Stimulated activated CD8-positive, alpha-beta memory T cell treated with anti-CD3 and anti-CD28 coated beads, Interleukin-7, amount 100 ng/mL, for 24 hours (primary cell): ENCODE data around the gene SEC61A2.
"Not testable (repeated sequence)": the region's sequence is repeated elsewhere in the genome, so short reads cannot be mapped to it uniquely, and the experiment has no call there.

Experiments
- DNase-seq: peaks from one replicate; pipeline ENCODE4 v3.0.0-alpha.2; 2020; ENCODE audit warnings: low read depth

Gene SEC61A2

GRCh38 chr10:12160664-12161063 is 31.2 kb downstream of the SEC61A2 start:
- DNase-seq = no peak

GRCh38 chr10:12162927-12163326 is 33.5 kb downstream of the SEC61A2 start:
- no peak for DNase-seq

GRCh38 chr10:12164085-12164484 is 34.6 kb downstream of the SEC61A2 start:
- no peak for DNase-seq

GRCh38 chr10:12165036-12165435 is 35.6 kb downstream of the SEC61A2 start:
- no peak for DNase-seq

GRCh38 chr10:12165999-12166775 is 36.7 kb downstream of the SEC61A2 start:
- no peak for DNase-seq

GRCh38 chr10:12171512-12171911 is 42.0 kb downstream of the SEC61A2 start:
- DNase-seq = not testable (repeated sequence)

GRCh38 chr10:12177642-12178041 is 48.2 kb downstream of the SEC61A2 start:
- no peak for DNase-seq

GRCh38 chr10:12179606-12180170 is 50.2 kb downstream of the SEC61A2 start:
- DNase-seq = no peak

GRCh38 chr10:12180221-12180974 is 50.9 kb downstream of the SEC61A2 start:
- DNase-seq = no peak

GRCh38 chr10:12181065-12181775 is 51.7 kb downstream of the SEC61A2 start:
- DNase-seq = peak; percentile 26

GRCh38 chr10:12184165-12184564 is 54.7 kb downstream of the SEC61A2 start:
- DNase-seq = no peak

- no peak for DNase-seq
Measured at GRCh38 chr10:12186323-12186722, 56.8 kb downstream of the SEC61A2 start.

- no peak for DNase-seq
Measured at GRCh38 chr10:12187321-12187905, 57.9 kb downstream of the SEC61A2 start.

GRCh38 chr10:12188656-12189055 is 59.2 kb downstream of the SEC61A2 start:
- DNase-seq = no peak

- no peak for DNase-seq
Measured at GRCh38 chr10:12189426-12189825, 59.9 kb downstream of the SEC61A2 start.

GRCh38 chr10:12191715-12192114 is 62.2 kb downstream of the SEC61A2 start:
- no peak for DNase-seq

- DNase-seq = no peak
Measured at GRCh38 chr10:12193193-12193592, 63.7 kb downstream of the SEC61A2 start.

- DNase-seq = no peak
Measured at GRCh38 chr10:12194752-12195271, 65.3 kb downstream of the SEC61A2 start.

- DNase-seq = no peak
Measured at GRCh38 chr10:12195281-12195602, 65.8 kb downstream of the SEC61A2 start.

- peak; percentile 74 for DNase-seq
Measured at GRCh38 chr10:12195603-12196506, 66.4 kb downstream of the SEC61A2 start, which contains the start of the genes CDC123 and NUDT5. Gene CDC123 (plus strand): TSS chr10:12196188. CDS start chr10:12196246, 58 bp downstream. Gene NUDT5 (minus strand): TSS chr10:12195891. CDS start chr10:12186291, 9,600 bp downstream.
